IMR-90 (cell line): Measurements from ENCODE around the gene MTMR1. TPM values are rescaled to one million over a fixed set of nuclear protein-coding genes. Genes with fewer than 3 reads are reported as not detected.

Experiments
- ATAC-seq: fragments of 200-7000 bp; cut with Tn5 transposase; 2 replicates; pipeline ENCODE4 v1.9.1; 2020; ENCODE audit warnings: low read depth, mild to moderate bottlenecking, moderate library complexity
- BruUV-seq: library from RNA; stranded (reverse); fragments of 400-500 nt; replicated peaks from 2 replicates; lab custom pipeline; 2021; lab: Mats Ljungman, UMichigan
- CTCF ChIA-PET: fragments of 300-600 bp; formaldehyde crosslinking; extraction: SDS; loops from one replicate; lab custom pipeline; 2021; ENCODE audit warnings: antibody characterized with exemption; lab: Yijun Ruan, JAX
- POLR2A ChIA-PET: fragments of 300-600 bp; sonication (Branson Sonifier 250); formaldehyde crosslinking; loops from one replicate; lab custom pipeline; 2022; ENCODE audit warnings: antibody characterized with exemption; ENCODE audit not compliant: unreplicated experiment; lab: Charles Lee
- DNase-seq: peaks from one replicate; pipeline ENCODE4 v3.0.0; 2013
- H2AFZ ChIP-seq: replicated peaks from 2 replicates; pipeline ENCODE3; 2013; ENCODE audit warnings: low read length, mild to moderate bottlenecking; ENCODE audit not compliant: poor library complexity
- H2AK5ac ChIP-seq: 2 replicates; pipeline ENCODE4 v1.6.1; 2013; ENCODE audit warnings: low read depth, low read length, inconsistent platforms
- H2AK9ac ChIP-seq: replicated peaks from 2 replicates; pipeline ENCODE3; 2013; ENCODE audit warnings: mild to moderate bottlenecking, low read depth, low read length, moderate library complexity; ENCODE audit not compliant: poor library complexity
- H2BK120ac ChIP-seq: 2 replicates; pipeline ENCODE4 v1.6.1; 2013; ENCODE audit warnings: low read depth, low read length, inconsistent platforms
- H2BK15ac ChIP-seq: 3 replicates; pipeline ENCODE4 v1.6.1; 2013; ENCODE audit warnings: low read depth, low read length, inconsistent platforms
- H2BK20ac ChIP-seq: 2 replicates; pipeline ENCODE4 v1.6.1; 2013; ENCODE audit warnings: low read depth, mild to moderate bottlenecking, inconsistent platforms, low read length, moderate library complexity
- H2BK5ac ChIP-seq: 2 replicates; pipeline ENCODE4 v1.6.1; 2013; ENCODE audit warnings: mild to moderate bottlenecking, low read depth, low read length, inconsistent platforms; ENCODE audit not compliant: poor library complexity, severe bottlenecking
- H3K14ac ChIP-seq: replicated peaks from 2 replicates; pipeline ENCODE4 v1.6.1; 2013; ENCODE audit warnings: low read depth, low read length, inconsistent platforms
- H3K18ac ChIP-seq: 2 replicates; pipeline ENCODE4 v1.6.1; 2013; ENCODE audit warnings: low read depth, low read length, control low read depth
- H3K23ac ChIP-seq: 2 replicates; pipeline ENCODE4 v1.6.1; 2013; ENCODE audit warnings: low read depth, low read length, inconsistent platforms
- H3K27ac ChIP-seq: 2 replicates; pipeline ENCODE4 v1.5.1; 2013; ENCODE audit warnings: mild to moderate bottlenecking, control low read depth, low read length; ENCODE audit not compliant: insufficient read depth
- H3K27me3 ChIP-seq: 2 replicates; pipeline ENCODE4 v1.6.1; 2013; ENCODE audit warnings: low read length; ENCODE audit not compliant: control insufficient read depth, insufficient read depth
- H3K36me3 ChIP-seq: 2 replicates; pipeline ENCODE4 v1.6.1; 2013; ENCODE audit warnings: low read length, mixed read lengths; ENCODE audit not compliant: control insufficient read depth, insufficient read depth
- H3K4ac ChIP-seq: 2 replicates; pipeline ENCODE4 v1.6.1; 2013; ENCODE audit warnings: low read depth, low read length, inconsistent platforms
- H3K4me1 ChIP-seq: 2 replicates; pipeline ENCODE4 v1.6.1; 2013; ENCODE audit warnings: low read length, mixed read lengths; ENCODE audit not compliant: control insufficient read depth, insufficient read depth
- H3K4me2 ChIP-seq: 2 replicates; pipeline ENCODE4 v1.6.1; 2013; ENCODE audit warnings: low read depth, mild to moderate bottlenecking, control low read depth, low read length, moderate library complexity
- H3K4me3 ChIP-seq: 2 replicates; pipeline ENCODE4 v1.5.1; 2013; ENCODE audit warnings: low read depth, mild to moderate bottlenecking, control low read depth, low read length, moderate library complexity; ENCODE audit not compliant: insufficient read depth
- H3K56ac ChIP-seq: 2 replicates; pipeline ENCODE4 v1.6.1; 2013; ENCODE audit warnings: low read length, inconsistent platforms; ENCODE audit not compliant: insufficient read depth; ENCODE audit errors: extremely low read depth
- H3K79me1 ChIP-seq, 2 experiments: 2 replicates each; pipeline ENCODE4 v1.6.1; 2013; ENCODE audit warnings: low read length in 2 of 2, inconsistent platforms in 1 of 2, low read depth in 1 of 2
- H3K9ac ChIP-seq: 2 replicates; pipeline ENCODE4 v1.6.1; 2013; ENCODE audit warnings: low read depth, low read length, control low read depth
- H3K9me1 ChIP-seq: 2 replicates; pipeline ENCODE4 v1.6.1; 2013; ENCODE audit warnings: low read length, inconsistent platforms; ENCODE audit not compliant: insufficient read depth
- H3K9me3 ChIP-seq: 2 replicates; pipeline ENCODE4 v1.6.1; 2013; ENCODE audit warnings: low read length; ENCODE audit not compliant: control insufficient read depth, insufficient read depth
- H4K20me1 ChIP-seq: 2 replicates; pipeline ENCODE4 v1.6.1; 2013; ENCODE audit warnings: low read length, inconsistent platforms; ENCODE audit not compliant: insufficient read depth
- H4K5ac ChIP-seq: 2 replicates; pipeline ENCODE4 v1.6.1; 2013; ENCODE audit warnings: mild to moderate bottlenecking, low read depth, low read length, control low read depth
- H4K8ac ChIP-seq, 2 experiments: 2 replicates each; pipeline ENCODE4 v1.6.1; 2013; ENCODE audit warnings: low read depth in 2 of 2, low read length in 2 of 2, control low read depth in 1 of 2, inconsistent platforms in 1 of 2
- H4K91ac ChIP-seq: 2 replicates; pipeline ENCODE4 v1.6.1; 2013; ENCODE audit warnings: low read depth, low read length, inconsistent platforms; ENCODE audit not compliant: insufficient read depth
- BHLHE40 ChIP-seq: fragments of 150-350 bp; IDR thresholded peaks from 2 replicates; pipeline ENCODE4 v1.6.1; 2016; ENCODE audit warnings: mild to moderate bottlenecking, low read depth, low read length
- CEBPB ChIP-seq: IDR thresholded peaks from 2 replicates; pipeline ENCODE4 v1.6.1; 2012; ENCODE audit warnings: low read depth, low read length, improper control_type of control experiment
- CHD1 ChIP-seq: IDR thresholded peaks from 2 replicates; pipeline ENCODE4 v1.6.1; 2012; ENCODE audit warnings: low read depth, low read length, improper control_type of control experiment
- CTCF ChIP-seq: conservative IDR thresholded peaks from 2 replicates; pipeline ENCODE4 v1.5.1; 2012; ENCODE audit warnings: mild to moderate bottlenecking, low read depth, low read length, improper control_type of control experiment
- ELK1 ChIP-seq: fragments of 150-350 bp; IDR thresholded peaks from 2 replicates; pipeline ENCODE4 v1.6.1; 2016; ENCODE audit warnings: low read depth, mild to moderate bottlenecking, low read length, moderate library complexity, borderline replicate concordance
- MAFK ChIP-seq: IDR thresholded peaks from 2 replicates; pipeline ENCODE4 v1.6.1; 2012; ENCODE audit warnings: low read depth, low read length, improper control_type of control experiment
- MAZ ChIP-seq: IDR thresholded peaks from 2 replicates; pipeline ENCODE4 v1.6.1; 2012; ENCODE audit warnings: low read depth, mild to moderate bottlenecking, low read length, improper control_type of control experiment, moderate library complexity, borderline replicate concordance
- MXI1 ChIP-seq: IDR thresholded peaks from 2 replicates; pipeline ENCODE4 v1.6.1; 2012; ENCODE audit warnings: low read depth, mild to moderate bottlenecking, low read length, moderate library complexity, borderline replicate concordance
- POLR2A ChIP-seq: IDR thresholded peaks from 2 replicates; pipeline ENCODE4 v1.6.1; 2012; ENCODE audit warnings: mild to moderate bottlenecking, low read depth, low read length
- RAD21 ChIP-seq: IDR thresholded peaks from 2 replicates; pipeline ENCODE4 v1.6.1; 2012; ENCODE audit warnings: low read length, improper control_type of control experiment
- RCOR1 ChIP-seq: IDR thresholded peaks from 2 replicates; pipeline ENCODE4 v1.6.1; 2012; ENCODE audit warnings: mild to moderate bottlenecking, low read length, improper control_type of control experiment; ENCODE audit not compliant: insufficient replicate concordance
- RFX5 ChIP-seq: IDR thresholded peaks from 2 replicates; pipeline ENCODE4 v1.8.0; 2012; ENCODE audit warnings: low read depth, mild to moderate bottlenecking, low read length, moderate library complexity
- SMC3 ChIP-seq: fragments of 150-350 bp; IDR thresholded peaks from 2 replicates; pipeline ENCODE4 v1.6.1; 2016; ENCODE audit warnings: low read depth, mild to moderate bottlenecking, antibody characterized with exemption, low read length, moderate library complexity
- USF2 ChIP-seq: fragments of 150-350 bp; IDR thresholded peaks from 2 replicates; pipeline ENCODE4 v1.6.1; 2017; ENCODE audit warnings: mild to moderate bottlenecking, antibody characterized with exemption, low read length, low read depth
- WGBS, 2 experiments: methylation state at CpG; one replicate each; pipeline versions ENCODE4 v1.1.5 to v1.1.7; 2013; ENCODE audit warnings: missing lambda C conversion rate in 2 of 2; ENCODE audit not compliant: insufficient read length in 1 of 2; ENCODE audit errors: extremely low coverage in 2 of 2; 5-methylcytosine and 5-hydroxymethylcytosine counted together
- dilution Hi-C: fragments of 300-500 bp; cut with HindIII; formaldehyde crosslinking; loops from one replicate; pipeline ENCODE4 v1.14.3; 2018; ENCODE audit warnings: low sequenced_read_pairs; ENCODE audit not compliant: unreplicated experiment
- in situ Hi-C: fragments of 300-500 bp; cut with MboI; formaldehyde crosslinking; loops from 3 replicates; pipeline ENCODE4 v1.14.3; 2019; ENCODE audit warnings: low sequenced_read_pairs, inconsistent platforms, mixed read lengths
- intact Hi-C: fragments of 100-400 bp; cut with micrococcal nuclease; formaldehyde crosslinking; loops from 2 replicates; pipeline ENCODE4 v1.10.0; 2022
- polyA plus RNA-seq, 3 experiments: library from polyadenylated mRNA; depleted of rRNA; stranded (reverse); fragments of >200 nt; gene quantifications; 2 replicates each; pipeline ENCODE4 v1.2.3, GENCODE V29; 2012; ENCODE audit warnings: low replicate concordance in 1 of 3
- total RNA-seq: library from RNA; depleted of rRNA; stranded (reverse); fragments of >200 nt; gene quantifications from 2 replicates; pipeline ENCODE4 v1.2.3, GENCODE V29; 2012

The MTMR1 gene
- total and polyA plus RNA-seq, 2 of the 4 experiments (the other 2 are of a cell fraction): 19.0 to 28.8 TPM

- H2BK15ac ChIP-seq: no peak overlapping the region
- H3K18ac ChIP-seq: no peak overlapping the region
- H3K23ac ChIP-seq: peak overlapping the region; percentile 11; the same call in 1 of the 2 replicates
- in situ Hi-C loops (no loop called here), intact Hi-C loops (no loop called here), dilution Hi-C loops (no loop called here)
- peak overlapping the region; percentile 5 for H2BK5ac ChIP-seq
- H3K9me3 ChIP-seq: no peaks in the 10 kb centered on the region
- H4K8ac ChIP-seq: peak overlapping the region in 1 of 2 experiments; percentile 24; a peak in 1 of 4 replicates
- POLR2A ChIA-PET: no interaction called here
- H4K91ac ChIP-seq: no peak overlapping the region; the same call in 1 of the 2 replicates
- no peaks in the 10 kb centered on the region for H3K36me3 ChIP-seq
- no peak overlapping the region for H3K56ac ChIP-seq
- H3K4me2 ChIP-seq: no peak overlapping the region
- CTCF ChIA-PET: interaction anchor here (1.0 kb wide), 1 partner anchor 9 kb away, joined by 3 read pairs; no protein-coding TSS in a partner anchor
- ATAC-seq (peak; percentile 65), DNase-seq (peak; percentile 57)
- no peaks in the 10 kb centered on the region for H3K9me1 ChIP-seq
- H2AK9ac ChIP-seq: no peak overlapping the region
- no peak overlapping the region for H4K5ac ChIP-seq
- H3K4ac ChIP-seq: peak overlapping the region; percentile 16; the same call in 1 of the 2 replicates
- H3K79me1 ChIP-seq: no peaks in the 10 kb centered on the region
- no peak overlapping the region for H2BK20ac ChIP-seq
- H3K4me3 ChIP-seq: no peak overlapping the region
- peaks cover 2% of the 10 kb centered on the region; the same call in 1 of the 2 replicates for H3K4me1 ChIP-seq
- peak overlapping the region; percentile 41; the same call in 1 of the 2 replicates for H3K27ac ChIP-seq
- BruUV-seq: no TSS peak
- WGBS, 2 experiments: no CpG with 5 or more reads among the region's 8 CpGs
- no peak overlapping the region for H3K9ac ChIP-seq
- H3K14ac ChIP-seq: peak overlapping the region; percentile 48; the same call in 1 of the 2 replicates
- peak overlapping the region; percentile 6; the same call in 1 of the 2 replicates for H2BK120ac ChIP-seq
- no peaks in the 10 kb centered on the region for H4K20me1 ChIP-seq
- H2AFZ ChIP-seq: peak overlapping the region; percentile 21
- no peak overlapping the region for H2AK5ac ChIP-seq
- H3K27me3 ChIP-seq: no peaks in the 10 kb centered on the region
- TF ChIP-seq CHD1 (no peak), POLR2A (no peak), RFX5 (no peak), CTCF (no peak), BHLHE40 (no peak), RAD21 (no peak), USF2 (no peak), RCOR1 (no peak), SMC3 (no peak), ELK1 (no peak), CEBPB (no peak), MAZ (no peak), MXI1 (no peak), MAFK (no peak)
These were observed 43.9 kb upstream of the MTMR1 start for GRCh38 chrX:150649096-150649870.
